Osteocyte (in vitro differentiated cells): Measurements from ENCODE around the gene LRRK1. TPM values are rescaled to one million over a fixed set of nuclear protein-coding genes. Genes with fewer than 3 reads are reported as not detected.

Experiments
- DNase-seq: peaks from one replicate; pipeline ENCODE4 v3.0.0; 2021; ENCODE audit warnings: mixed read lengths; ENCODE audit not compliant: unreplicated experiment; ENCODE audit errors: extremely low spot score
- H3K27ac Mint-ChIP-seq: one replicate; pipeline ENCODE4 v1.8.0; 2021; ENCODE audit warnings: mild to moderate bottlenecking, mixed read lengths; ENCODE audit not compliant: unreplicated experiment
- H3K27me3 Mint-ChIP-seq: one replicate; pipeline ENCODE4 v1.8.0; 2021; ENCODE audit warnings: mixed read lengths; ENCODE audit not compliant: unreplicated experiment
- H3K36me3 Mint-ChIP-seq: one replicate; pipeline ENCODE4 v1.8.0; 2021; ENCODE audit warnings: mixed read lengths; ENCODE audit not compliant: unreplicated experiment
- H3K4me1 Mint-ChIP-seq: one replicate; pipeline ENCODE4 v1.8.0; 2021; ENCODE audit warnings: mixed read lengths; ENCODE audit not compliant: unreplicated experiment
- H3K4me3 Mint-ChIP-seq: one replicate; pipeline ENCODE4 v1.8.0; 2021; ENCODE audit warnings: mild to moderate bottlenecking, moderate library complexity, mixed read lengths; ENCODE audit not compliant: unreplicated experiment
- H3K9me3 Mint-ChIP-seq: one replicate; pipeline ENCODE4 v1.8.0; 2021; ENCODE audit warnings: mixed read lengths; ENCODE audit not compliant: unreplicated experiment
- total RNA-seq: library from RNA; stranded (reverse); gene quantifications from 2 replicates; pipeline ENCODE4 v1.2.1, GENCODE V29; 2021
- TF ChIP-seq, protein P1 (sequence below): fragments of 200-600 bp; sonication (generic); IDR thresholded peaks from 2 replicates; pipeline ENCODE4 v1.5.0; 2021; ENCODE audit warnings: antibody characterized with exemption, mild to moderate bottlenecking, moderate library complexity

LRRK1 gene
- total RNA-seq, 1 donor from 2014 or later = 10.8 TPM

DNA sequence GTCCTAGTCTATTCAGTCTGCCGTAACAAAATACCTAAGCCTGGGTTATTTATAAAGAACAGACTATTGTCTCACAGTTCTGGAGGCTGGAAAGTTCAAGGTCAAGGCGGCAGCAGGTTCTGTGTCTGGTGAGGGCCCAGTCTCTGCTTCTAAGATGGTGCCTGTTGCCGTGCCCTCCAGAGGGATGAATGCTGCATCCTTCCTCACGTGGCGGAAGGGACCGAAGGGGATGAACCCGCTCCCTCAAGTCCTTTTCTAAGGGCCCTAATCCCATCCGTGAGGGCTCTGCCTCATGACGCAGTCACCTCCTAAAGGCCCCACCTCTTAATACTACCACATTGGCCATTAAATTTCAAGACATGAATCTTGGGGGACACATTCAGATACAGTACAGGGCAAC is 199.0 kb downstream of the LRRK1 start:
- DNase-seq = no peak
- no peaks in the 10 kb centered on the region for H3K9me3 Mint-ChIP-seq
- no peaks in the 10 kb centered on the region for H3K27me3 Mint-ChIP-seq
- H3K36me3 Mint-ChIP-seq = no peaks in the 10 kb centered on the region
- H3K27ac Mint-ChIP-seq = no peak overlapping the region
- H3K4me1 Mint-ChIP-seq = peaks cover 37% of the 10 kb centered on the region
- no peak overlapping the region for H3K4me3 Mint-ChIP-seq
- TF ChIP-seq, protein P1, sequence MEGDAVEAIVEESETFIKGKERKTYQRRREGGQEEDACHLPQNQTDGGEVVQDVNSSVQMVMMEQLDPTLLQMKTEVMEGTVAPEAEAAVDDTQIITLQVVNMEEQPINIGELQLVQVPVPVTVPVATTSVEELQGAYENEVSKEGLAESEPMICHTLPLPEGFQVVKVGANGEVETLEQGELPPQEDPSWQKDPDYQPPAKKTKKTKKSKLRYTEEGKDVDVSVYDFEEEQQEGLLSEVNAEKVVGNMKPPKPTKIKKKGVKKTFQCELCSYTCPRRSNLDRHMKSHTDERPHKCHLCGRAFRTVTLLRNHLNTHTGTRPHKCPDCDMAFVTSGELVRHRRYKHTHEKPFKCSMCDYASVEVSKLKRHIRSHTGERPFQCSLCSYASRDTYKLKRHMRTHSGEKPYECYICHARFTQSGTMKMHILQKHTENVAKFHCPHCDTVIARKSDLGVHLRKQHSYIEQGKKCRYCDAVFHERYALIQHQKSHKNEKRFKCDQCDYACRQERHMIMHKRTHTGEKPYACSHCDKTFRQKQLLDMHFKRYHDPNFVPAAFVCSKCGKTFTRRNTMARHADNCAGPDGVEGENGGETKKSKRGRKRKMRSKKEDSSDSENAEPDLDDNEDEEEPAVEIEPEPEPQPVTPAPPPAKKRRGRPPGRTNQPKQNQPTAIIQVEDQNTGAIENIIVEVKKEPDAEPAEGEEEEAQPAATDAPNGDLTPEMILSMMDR = no peak

DNA sequence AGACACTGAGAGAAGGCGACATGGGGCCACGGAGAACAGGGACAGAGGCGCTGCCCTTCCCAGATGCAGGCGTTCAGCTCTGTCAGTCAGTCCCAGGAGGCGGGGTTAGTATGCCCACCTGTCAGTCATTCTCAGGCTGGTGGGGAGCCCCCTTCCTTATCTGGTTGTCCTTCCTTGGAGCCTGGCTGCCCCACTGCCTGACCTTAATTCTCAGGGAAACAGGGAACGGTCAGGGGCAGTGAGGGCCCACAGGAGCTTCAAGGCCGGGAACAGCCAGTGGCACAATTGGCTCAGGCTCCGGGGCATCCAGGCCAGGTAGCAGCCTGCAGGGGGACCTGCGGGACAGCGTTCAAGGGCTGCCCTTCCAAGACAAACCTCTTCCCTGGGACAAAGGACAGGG is 199.5 kb downstream of the LRRK1 start:
- DNase-seq = no peak
- Mint-ChIP-seq H3K4me1 (peaks cover 42% of the 10 kb centered on the region), H3K27me3 (no peaks in the 10 kb centered on the region), H3K9me3 (no peaks in the 10 kb centered on the region), H3K4me3 (no peak overlapping the region), H3K36me3 (no peaks in the 10 kb centered on the region), H3K27ac (no peak overlapping the region)
- TF ChIP-seq, protein P1 = no peak

DNA sequence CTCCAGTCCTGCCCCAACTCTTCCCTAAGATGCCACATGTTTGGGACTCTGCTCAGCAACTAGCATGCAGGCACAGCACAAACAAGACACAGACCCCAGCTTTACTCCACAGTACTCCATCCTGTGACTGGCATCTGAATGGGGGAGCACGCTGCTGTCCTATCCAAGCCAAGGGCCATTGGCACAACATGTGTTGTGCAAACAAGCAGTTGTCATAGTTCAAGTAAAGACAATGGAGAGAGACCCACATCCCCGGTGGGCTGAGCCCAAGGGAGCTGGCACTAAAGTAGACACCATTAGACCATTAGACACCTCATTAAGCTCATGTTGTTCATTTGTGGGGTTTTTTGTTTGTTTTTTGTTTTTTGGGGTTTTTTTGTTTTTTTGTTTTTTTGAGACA is 200.0 kb downstream of the LRRK1 start:
- Mint-ChIP-seq H3K27ac (no peak overlapping the region), H3K4me3 (no peak overlapping the region), H3K4me1 (peaks cover 48% of the 10 kb centered on the region), H3K27me3 (no peaks in the 10 kb centered on the region), H3K9me3 (no peaks in the 10 kb centered on the region), H3K36me3 (no peaks in the 10 kb centered on the region)
- no peak for DNase-seq
- TF ChIP-seq, protein P1 = no peak

Other genes starting within 250 kb of the LRRK1 start
- gene ALDH1A3, start 39.5 kb upstream of the LRRK1 start, total RNA-seq = 0.30 and 0.57 TPM in 2 replicates